AG09319 (cell line): Measurements from ENCODE around the gene TRIP13.

Source experiments
- DNase-seq: peaks from one replicate; pipeline ENCODE4 v3.0.0-alpha.2; 2010; ENCODE audit warnings: low read depth; ENCODE audit errors: extremely low read depth
- CTCF ChIP-seq: IDR thresholded peaks from 2 replicates; pipeline ENCODE4 v1.5.1; 2011; ENCODE audit warnings: low read depth, mild to moderate bottlenecking, inconsistent platforms, low read length, moderate library complexity

Gene TRIP13

GRCh38 chr5:854966-855743 lies 37.5 kb upstream of the TRIP13 start:
- no peak for TF ChIP-seq CTCF
- no peak for DNase-seq

GRCh38 chr5:855771-856530 lies 36.7 kb upstream of the TRIP13 start:
- DNase-seq, result no peak
- TF ChIP-seq CTCF, result no peak

- no peak for DNase-seq
- no peak for TF ChIP-seq CTCF
These were observed 35.9 kb upstream of the TRIP13 start for GRCh38 chr5:856531-857425.

GRCh38 chr5:858726-859125 lies 34.0 kb upstream of the TRIP13 start:
- no peak for TF ChIP-seq CTCF
- DNase-seq, result no peak

- TF ChIP-seq CTCF, result no peak
- DNase-seq, result no peak
These were observed 33.3 kb upstream of the TRIP13 start for GRCh38 chr5:859391-859790.

GRCh38 chr5:859798-860296 lies 32.8 kb upstream of the TRIP13 start:
- TF ChIP-seq CTCF, result no peak
- no peak for DNase-seq
